ENCODE measurements around the gene ARSI.
A peak's percentile ranks its signal among the peaks of the same experiment; 100 is the strongest.

ARSI gene

GRCh38 chr5:150289551-150290390, 12.9 kb downstream of the ARSI start, which contains the start of gene CAMK2A:
Gene CAMK2A (minus strand): TSS chr5:150289773. CDS start chr5:150289625, 148 bp downstream.
- DNase-seq = no peak

- no peak for DNase-seq
Measured at GRCh38 chr5:150288791-150289190, 13.9 kb downstream of the ARSI start.

GRCh38 chr5:150288361-150288760, 14.3 kb downstream of the ARSI start:
- DNase-seq = no peak

- DNase-seq = no peak
Measured at GRCh38 chr5:150286820-150287219, 15.9 kb downstream of the ARSI start.

GRCh38 chr5:150285114-150285513, 17.6 kb downstream of the ARSI start:
- DNase-seq = no peak

GRCh38 chr5:150284311-150284710, 18.4 kb downstream of the ARSI start:
- no peak for DNase-seq

- DNase-seq = no peak
Measured at GRCh38 chr5:150283904-150284303, 18.8 kb downstream of the ARSI start.

- DNase-seq = no peak
Measured at GRCh38 chr5:150281987-150282386, 20.7 kb downstream of the ARSI start.

- DNase-seq = no peak
Measured at GRCh38 chr5:150279330-150280020, 23.2 kb downstream of the ARSI start.

GRCh38 chr5:150278916-150279315, 23.8 kb downstream of the ARSI start:
- peak; percentile 87 for DNase-seq

- DNase-seq = peak; percentile 43
Measured at GRCh38 chr5:150278046-150278730, 24.5 kb downstream of the ARSI start.

GRCh38 chr5:150277043-150277442, 25.7 kb downstream of the ARSI start:
- no peak for DNase-seq

GRCh38 chr5:150274811-150275210, 27.9 kb downstream of the ARSI start:
- DNase-seq = no peak

- peak; percentile 64 for DNase-seq
Measured at GRCh38 chr5:150272531-150272930, 30.2 kb downstream of the ARSI start.

GRCh38 chr5:150271923-150272322, 30.8 kb downstream of the ARSI start:
- DNase-seq = no peak

GRCh38 chr5:150271296-150271692, 31.4 kb downstream of the ARSI start:
- no peak for DNase-seq

GRCh38 chr5:150270541-150271295, 32.0 kb downstream of the ARSI start:
- no peak for DNase-seq

GRCh38 chr5:150266871-150267291, 35.8 kb downstream of the ARSI start:
- peak; percentile 35 for DNase-seq

- DNase-seq = no peak
Measured at GRCh38 chr5:150265870-150266383, 36.8 kb downstream of the ARSI start.

- DNase-seq = no peak
Measured at GRCh38 chr5:150264667-150265603, 37.8 kb downstream of the ARSI start.
